ENCODE measurements around the gene SH3BP4. TPM values are rescaled to one million over a fixed set of nuclear protein-coding genes. Genes with fewer than 3 reads are reported as not detected.

The SH3BP4 gene
- total RNA-seq, 1 experiment from 2014 or later = not detected

DNA sequence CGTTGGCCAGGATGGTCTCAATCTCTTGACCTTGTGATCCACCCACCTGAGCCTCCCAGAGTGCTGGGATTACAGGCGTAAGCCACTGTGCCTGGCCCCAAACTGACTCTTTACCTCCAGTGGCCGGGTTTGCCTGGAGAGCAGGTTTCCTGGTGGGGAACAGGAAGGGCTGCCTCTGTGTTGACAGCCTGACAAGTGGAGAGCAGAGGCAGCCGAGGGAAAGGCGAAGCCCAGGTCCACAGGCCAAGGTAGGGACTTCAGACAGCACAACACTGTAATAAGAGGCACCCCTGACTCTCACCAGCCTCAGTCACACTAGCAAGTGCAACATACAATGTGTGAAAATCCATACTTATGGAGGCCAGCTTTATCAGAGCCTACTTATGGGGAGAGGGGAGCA lies 16.5 kb upstream of the SH3BP4 start:
- no peaks in the 10 kb centered on the region for H3K9me3 ChIP-seq (ENCODE audit: low read length)
- H3K9ac ChIP-seq (ENCODE audit: low read length) = no peak overlapping the region
- H3K4me3 ChIP-seq (ENCODE audit: low read length) = no peak overlapping the region
- DNase-seq = no peak
- H3K4me2 ChIP-seq (ENCODE audit: low read depth, low read length, poor library complexity, severe bottlenecking) = no peak overlapping the region
- no peaks in the 10 kb centered on the region for H3K79me2 ChIP-seq (ENCODE audit: low read length)
- H3K36me3 ChIP-seq (ENCODE audit: insufficient read depth, low read length) = no peaks in the 10 kb centered on the region
- H3K27ac ChIP-seq (ENCODE audit: low read length) = no peak overlapping the region
- no peaks in the 10 kb centered on the region for H3K4me1 ChIP-seq (ENCODE audit: low read length)
- H3K9me2 ChIP-seq (replicated peaks; ENCODE audit: insufficient read depth, low read length) = no peaks in the 10 kb centered on the region
- no peak overlapping the region for H2AFZ ChIP-seq (ENCODE audit: low read length)
- no peaks in the 10 kb centered on the region for H3K27me3 ChIP-seq (ENCODE audit: low read length)
- H4K20me1 ChIP-seq (ENCODE audit: insufficient read depth, low read depth, low read length) = no peaks in the 10 kb centered on the region

- no peaks in the 10 kb centered on the region for H3K36me3 ChIP-seq (ENCODE audit: insufficient read depth, low read length)
- DNase-seq = no peak
- no peaks in the 10 kb centered on the region for H3K9me2 ChIP-seq (replicated peaks; ENCODE audit: insufficient read depth, low read length)
- H3K79me2 ChIP-seq (ENCODE audit: low read length) = no peaks in the 10 kb centered on the region
- no peak overlapping the region for H3K9ac ChIP-seq (ENCODE audit: low read length)
- H2AFZ ChIP-seq (ENCODE audit: low read length) = no peak overlapping the region
- no peak overlapping the region for H3K27ac ChIP-seq (ENCODE audit: low read length)
- no peaks in the 10 kb centered on the region for H3K27me3 ChIP-seq (ENCODE audit: low read length)
- H3K9me3 ChIP-seq (ENCODE audit: low read length) = no peaks in the 10 kb centered on the region
- no peak overlapping the region for H3K4me2 ChIP-seq (ENCODE audit: low read depth, low read length, poor library complexity, severe bottlenecking)
- no peak overlapping the region for H3K4me3 ChIP-seq (ENCODE audit: low read length)
- H4K20me1 ChIP-seq (ENCODE audit: insufficient read depth, low read depth, low read length) = no peaks in the 10 kb centered on the region
- H3K4me1 ChIP-seq (ENCODE audit: low read length) = no peaks in the 10 kb centered on the region
Observed at GRCh38 chr2:234939576-234939975, 12.2 kb upstream of the SH3BP4 start.

- no peaks in the 10 kb centered on the region for H4K20me1 ChIP-seq (ENCODE audit: insufficient read depth, low read depth, low read length)
- H3K4me3 ChIP-seq (ENCODE audit: low read length) = no peak overlapping the region
- H3K4me1 ChIP-seq (ENCODE audit: low read length) = no peaks in the 10 kb centered on the region
- H3K9me2 ChIP-seq (replicated peaks; ENCODE audit: insufficient read depth, low read length) = no peaks in the 10 kb centered on the region
- H3K79me2 ChIP-seq (ENCODE audit: low read length) = no peaks in the 10 kb centered on the region
- no peaks in the 10 kb centered on the region for H3K36me3 ChIP-seq (ENCODE audit: insufficient read depth, low read length)
- H3K9ac ChIP-seq (ENCODE audit: low read length) = no peak overlapping the region
- H3K27me3 ChIP-seq (ENCODE audit: low read length) = no peaks in the 10 kb centered on the region
- DNase-seq = no peak
- H3K4me2 ChIP-seq (ENCODE audit: low read depth, low read length, poor library complexity, severe bottlenecking) = no peak overlapping the region
- no peak overlapping the region for H3K27ac ChIP-seq (ENCODE audit: low read length)
- H3K9me3 ChIP-seq (ENCODE audit: low read length) = no peaks in the 10 kb centered on the region
- H2AFZ ChIP-seq (ENCODE audit: low read length) = no peak overlapping the region
Observed at GRCh38 chr2:234939996-234940395, 11.8 kb upstream of the SH3BP4 start.

DNA sequence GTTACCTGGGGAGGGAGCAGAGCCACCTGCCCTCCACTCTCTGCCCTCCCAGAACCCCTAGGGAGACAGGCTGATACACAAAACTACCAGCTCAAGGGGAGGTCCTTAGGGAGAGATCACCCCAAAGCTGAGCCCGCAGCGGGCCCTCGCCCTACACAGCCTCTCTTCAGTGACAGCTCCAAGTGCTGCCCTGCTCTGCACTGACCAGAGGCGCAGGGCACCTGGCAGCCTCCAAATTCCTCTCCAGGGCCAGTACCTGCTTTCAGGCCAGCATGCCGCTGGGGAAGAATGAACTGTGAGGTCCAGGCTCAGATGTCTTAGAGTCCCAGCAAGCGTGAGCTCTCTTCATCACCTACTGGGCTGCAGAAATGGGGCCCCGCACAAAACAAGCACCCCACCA lies 11.3 kb upstream of the SH3BP4 start:
- no peak for DNase-seq
- no peaks in the 10 kb centered on the region for H3K4me1 ChIP-seq (ENCODE audit: low read length)
- H3K9ac ChIP-seq (ENCODE audit: low read length) = no peak overlapping the region
- H2AFZ ChIP-seq (ENCODE audit: low read length) = no peak overlapping the region
- no peaks in the 10 kb centered on the region for H3K9me3 ChIP-seq (ENCODE audit: low read length)
- H3K27me3 ChIP-seq (ENCODE audit: low read length) = no peaks in the 10 kb centered on the region
- no peak overlapping the region for H3K27ac ChIP-seq (ENCODE audit: low read length)
- no peaks in the 10 kb centered on the region for H4K20me1 ChIP-seq (ENCODE audit: insufficient read depth, low read depth, low read length)
- H3K4me2 ChIP-seq (ENCODE audit: low read depth, low read length, poor library complexity, severe bottlenecking) = no peak overlapping the region
- no peaks in the 10 kb centered on the region for H3K79me2 ChIP-seq (ENCODE audit: low read length)
- H3K36me3 ChIP-seq (ENCODE audit: insufficient read depth, low read length) = no peaks in the 10 kb centered on the region
- H3K9me2 ChIP-seq (replicated peaks; ENCODE audit: insufficient read depth, low read length) = no peaks in the 10 kb centered on the region
- H3K4me3 ChIP-seq (ENCODE audit: low read length) = no peak overlapping the region

- Histone ChIP-seq H3K9ac (ENCODE audit: low read length) (no peak overlapping the region), H3K36me3 (ENCODE audit: insufficient read depth, low read length) (no peaks in the 10 kb centered on the region), H3K4me3 (ENCODE audit: low read length) (no peak overlapping the region), H3K4me2 (ENCODE audit: low read depth, low read length, poor library complexity, severe bottlenecking) (no peak overlapping the region), H3K27me3 (ENCODE audit: low read length) (no peaks in the 10 kb centered on the region), H3K27ac (ENCODE audit: low read length) (no peak overlapping the region), H3K9me2 (replicated peaks; ENCODE audit: insufficient read depth, low read length) (no peaks in the 10 kb centered on the region), H3K9me3 (ENCODE audit: low read length) (no peaks in the 10 kb centered on the region), H3K79me2 (ENCODE audit: low read length) (no peaks in the 10 kb centered on the region), H2AFZ (ENCODE audit: low read length) (no peak overlapping the region), H4K20me1 (ENCODE audit: insufficient read depth, low read depth, low read length) (no peaks in the 10 kb centered on the region), H3K4me1 (ENCODE audit: low read length) (no peaks in the 10 kb centered on the region)
- DNase-seq = no peak
Observed at GRCh38 chr2:234945339-234945873, 6.4 kb upstream of the SH3BP4 start.

DNA sequence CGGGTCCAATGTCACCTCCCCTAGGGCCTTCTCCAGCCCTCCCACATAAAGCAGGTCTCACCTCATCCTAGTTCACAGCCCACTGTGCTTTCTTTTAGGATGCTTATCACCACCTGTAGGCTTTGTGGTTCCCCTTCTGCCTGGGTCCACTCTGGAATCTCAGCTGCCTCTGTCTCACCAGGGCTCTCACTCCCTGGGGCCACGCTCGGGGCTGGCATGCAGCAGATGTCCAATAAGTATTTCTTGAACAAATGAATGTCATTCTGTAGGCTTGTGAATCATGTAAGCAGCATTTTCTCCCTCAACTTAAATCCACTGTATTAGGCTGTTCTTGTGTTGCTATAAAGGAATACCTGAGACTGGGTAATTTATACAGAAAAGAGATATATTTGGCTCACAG lies 4.3 kb upstream of the SH3BP4 start:
- Histone ChIP-seq H3K9ac (ENCODE audit: low read length) (no peak overlapping the region), H4K20me1 (ENCODE audit: insufficient read depth, low read depth, low read length) (no peaks in the 10 kb centered on the region), H3K9me2 (replicated peaks; ENCODE audit: insufficient read depth, low read length) (no peaks in the 10 kb centered on the region), H3K79me2 (ENCODE audit: low read length) (no peaks in the 10 kb centered on the region), H3K9me3 (ENCODE audit: low read length) (no peaks in the 10 kb centered on the region), H3K4me3 (ENCODE audit: low read length) (no peak overlapping the region), H3K27me3 (ENCODE audit: low read length) (no peaks in the 10 kb centered on the region), H3K4me2 (ENCODE audit: low read depth, low read length, poor library complexity, severe bottlenecking) (no peak overlapping the region), H2AFZ (ENCODE audit: low read length) (no peak overlapping the region), H3K36me3 (ENCODE audit: insufficient read depth, low read length) (no peaks in the 10 kb centered on the region), H3K27ac (ENCODE audit: low read length) (no peak overlapping the region), H3K4me1 (ENCODE audit: low read length) (no peaks in the 10 kb centered on the region)
- no peak for DNase-seq

GRCh38 chr2:234949762-234950434 lies 1.9 kb upstream of the SH3BP4 start:
- Histone ChIP-seq H3K9me3 (ENCODE audit: low read length) (no peaks in the 10 kb centered on the region), H2AFZ (ENCODE audit: low read length) (no peak overlapping the region), H3K9ac (ENCODE audit: low read length) (no peak overlapping the region), H3K27me3 (ENCODE audit: low read length) (no peaks in the 10 kb centered on the region), H3K4me1 (ENCODE audit: low read length) (no peaks in the 10 kb centered on the region), H3K36me3 (ENCODE audit: insufficient read depth, low read length) (no peaks in the 10 kb centered on the region), H4K20me1 (ENCODE audit: insufficient read depth, low read depth, low read length) (no peaks in the 10 kb centered on the region), H3K79me2 (ENCODE audit: low read length) (no peaks in the 10 kb centered on the region), H3K9me2 (replicated peaks; ENCODE audit: insufficient read depth, low read length) (no peaks in the 10 kb centered on the region), H3K27ac (ENCODE audit: low read length) (no peak overlapping the region), H3K4me3 (ENCODE audit: low read length) (no peak overlapping the region), H3K4me2 (ENCODE audit: low read depth, low read length, poor library complexity, severe bottlenecking) (no peak overlapping the region)
- no peak for DNase-seq

DNA sequence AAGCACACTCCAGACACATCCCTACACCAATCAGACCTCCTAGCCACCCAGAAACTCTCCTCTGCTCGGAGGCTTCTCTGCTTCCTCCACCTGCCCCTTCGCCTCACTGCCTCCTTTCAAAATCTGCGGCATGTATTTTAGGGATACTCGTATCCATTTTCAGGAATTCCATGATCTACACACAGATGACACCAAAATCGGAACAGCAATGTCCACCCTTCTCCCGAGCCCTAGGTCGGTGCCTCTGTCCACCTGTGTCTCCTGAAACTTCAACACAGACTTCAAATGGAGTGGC lies 1.4 kb upstream of the SH3BP4 start:
- H3K4me1 ChIP-seq (ENCODE audit: low read length) = no peaks in the 10 kb centered on the region
- H3K4me2 ChIP-seq (ENCODE audit: low read depth, low read length, poor library complexity, severe bottlenecking) = no peak overlapping the region
- H3K79me2 ChIP-seq (ENCODE audit: low read length) = no peaks in the 10 kb centered on the region
- no peaks in the 10 kb centered on the region for H3K36me3 ChIP-seq (ENCODE audit: insufficient read depth, low read length)
- no peaks in the 10 kb centered on the region for H3K27me3 ChIP-seq (ENCODE audit: low read length)
- H2AFZ ChIP-seq (ENCODE audit: low read length) = no peak overlapping the region
- no peaks in the 10 kb centered on the region for H3K9me3 ChIP-seq (ENCODE audit: low read length)
- H3K4me3 ChIP-seq (ENCODE audit: low read length) = no peak overlapping the region
- H3K27ac ChIP-seq (ENCODE audit: low read length) = no peak overlapping the region
- no peaks in the 10 kb centered on the region for H3K9me2 ChIP-seq (replicated peaks; ENCODE audit: insufficient read depth, low read length)
- no peaks in the 10 kb centered on the region for H4K20me1 ChIP-seq (ENCODE audit: insufficient read depth, low read depth, low read length)
- no peak overlapping the region for H3K9ac ChIP-seq (ENCODE audit: low read length)
- DNase-seq = no peak

Measured in Karpas-422 (cell line).